Right hindlimb (tissue), 1 donor: Measurements from ENCODE around the gene PTGR2.
"Not testable (repeated sequence)": the region's sequence is repeated elsewhere in the genome, so short reads cannot be mapped to it uniquely, and the experiment has no call there.

Source experiments
- DNase-seq: peaks from one replicate; pipeline ENCODE4 v3.0.0-alpha.2; 2018

The PTGR2 gene

GRCh38 chr14:73887694-73888459 is 36.2 kb downstream of the PTGR2 start:
- DNase-seq = no peak

GRCh38 chr14:73888460-73888725 is 36.8 kb downstream of the PTGR2 start:
- no peak for DNase-seq

DNA sequence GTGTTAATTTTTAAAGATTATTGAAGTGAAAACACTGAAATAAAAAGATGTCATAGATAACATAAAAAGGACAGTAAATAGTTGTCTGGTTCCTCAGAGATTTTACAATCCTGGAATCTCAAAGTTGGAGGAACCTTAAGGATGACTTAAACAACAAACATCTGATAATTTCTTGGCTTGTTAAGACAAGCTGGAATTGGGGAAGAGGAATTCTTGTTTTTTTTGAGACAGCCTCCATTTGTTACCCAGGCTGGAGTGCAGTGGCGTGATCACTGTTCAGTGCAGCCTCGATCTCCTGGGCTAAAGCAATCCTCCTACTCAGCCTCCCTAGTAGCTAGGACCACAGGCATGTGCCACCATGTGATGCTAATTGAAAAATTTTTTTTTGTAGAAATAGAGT is 37.3 kb downstream of the PTGR2 start:
- no peak for DNase-seq

DNA sequence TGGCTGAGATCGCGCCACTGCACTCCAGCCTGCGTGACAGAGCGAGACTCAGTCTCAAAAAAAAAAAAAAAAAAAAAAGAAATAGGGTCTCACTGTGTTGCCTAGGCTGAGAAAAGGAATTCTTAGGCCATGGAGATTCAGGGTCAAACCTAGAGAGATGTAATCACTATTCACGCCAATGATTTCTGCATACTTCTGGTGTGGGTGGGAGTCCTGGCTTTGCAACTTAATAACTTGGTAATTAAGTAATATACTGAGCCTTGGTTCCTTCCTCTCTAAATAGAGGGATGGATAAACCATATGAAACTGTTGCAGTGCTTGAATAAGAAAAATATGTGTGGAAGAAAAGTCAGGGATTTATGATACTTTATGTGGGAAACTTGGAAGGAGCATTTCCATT is 37.7 kb downstream of the PTGR2 start:
- DNase-seq = no peak

- DNase-seq = not testable (repeated sequence)
Measured at GRCh38 chr14:73894180-73894687, 42.6 kb downstream of the PTGR2 start.

GRCh38 chr14:73895939-73896338 is 44.3 kb downstream of the PTGR2 start:
- no peak for DNase-seq

GRCh38 chr14:73896521-73896920 is 44.9 kb downstream of the PTGR2 start:
- DNase-seq = no peak

- no peak for DNase-seq
Measured at GRCh38 chr14:73903028-73903427, 51.4 kb downstream of the PTGR2 start.

- DNase-seq = no peak
Measured at GRCh38 chr14:73909681-73910080, 58.0 kb downstream of the PTGR2 start.

- DNase-seq = no peak
Measured at GRCh38 chr14:73913256-73913655, 61.6 kb downstream of the PTGR2 start.

DNA sequence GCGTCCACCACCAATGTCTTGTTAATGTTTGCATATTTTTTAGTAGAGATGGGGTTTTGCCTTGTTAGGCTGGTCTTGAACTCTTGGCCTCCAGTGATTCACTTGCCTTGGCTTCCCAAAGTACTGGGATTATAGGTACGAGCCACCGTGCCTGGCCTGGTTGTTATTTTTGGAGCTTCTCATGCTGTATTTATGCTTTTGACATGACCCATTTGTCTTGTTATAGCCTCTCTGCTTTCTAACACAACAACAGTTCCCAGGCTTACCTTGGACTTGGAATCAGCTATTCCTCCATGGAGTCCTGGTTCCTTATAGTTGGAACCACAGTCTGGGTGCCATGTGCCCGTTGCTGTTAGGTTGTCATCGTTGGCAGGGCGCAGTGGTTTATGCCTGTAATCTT is 64.7 kb downstream of the PTGR2 start:
- no peak for DNase-seq

DNA sequence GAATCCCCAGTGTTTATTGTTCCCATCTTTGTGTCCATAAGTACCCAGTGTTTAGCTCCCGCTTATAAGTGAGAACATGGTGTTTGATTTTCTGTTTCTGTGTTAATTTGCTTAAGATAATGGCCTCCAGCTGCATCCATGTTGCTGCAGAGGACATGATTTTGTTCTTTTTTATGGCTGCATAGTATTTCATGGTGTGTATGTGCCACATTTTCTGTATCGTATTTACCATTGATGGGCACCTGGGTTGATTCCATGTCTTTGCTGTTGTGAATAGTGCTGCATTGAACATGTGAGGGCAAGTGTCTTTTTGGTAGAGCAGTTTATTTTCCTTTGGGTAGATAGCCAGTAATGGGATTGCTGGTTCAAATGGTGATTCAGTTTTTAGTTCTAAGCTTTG is 67.8 kb downstream of the PTGR2 start:
- DNase-seq = not testable (repeated sequence)

DNA sequence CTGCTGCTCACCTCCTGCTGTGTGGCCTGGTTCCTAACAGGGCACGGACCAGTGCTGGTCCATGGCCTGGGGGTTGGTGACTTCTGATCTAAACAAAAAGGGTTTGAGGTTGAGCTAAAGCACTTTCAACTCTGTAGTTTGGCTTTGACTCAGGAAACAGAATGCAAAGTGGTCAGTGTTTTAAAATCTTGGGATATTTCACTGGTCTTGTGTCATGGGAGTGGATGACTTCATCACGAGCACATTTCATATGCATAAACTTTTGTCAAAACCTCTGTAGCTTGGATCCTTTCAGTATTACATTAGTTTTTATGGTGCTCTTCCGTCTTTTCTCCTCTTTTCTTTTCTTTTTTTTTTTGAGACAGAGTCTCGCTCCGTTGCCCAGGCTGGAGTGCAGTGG is 72.7 kb downstream of the PTGR2 start:
- no peak for DNase-seq
